Kidney (tissue), 14 donors: ENCODE data around the gene JARID2. TPM values are rescaled to one million over a fixed set of nuclear protein-coding genes. Genes with fewer than 3 reads are reported as not detected.

Experiments
- DNase-seq, 5 donors: peaks; one replicate each; pipeline ENCODE4 v3.0.0-alpha.2; 2013 to 2020
- FAIRE-seq: peaks from 2 replicates; lab custom pipeline; 2012; peaks lifted over from hg19 to GRCh38; lab: Jason Lieb, UNC
- H3K27ac ChIP-seq, 2 donors: one replicate each; pipeline ENCODE4 v1.7.0; 2013; ENCODE audit warnings: low read depth in 2 of 2, low read length in 2 of 2, inconsistent platforms in 1 of 2
- H3K27me3 ChIP-seq: one replicate; pipeline ENCODE4 v1.7.1; 2013; ENCODE audit warnings: low read length, inconsistent platforms; ENCODE audit not compliant: control insufficient read depth, insufficient read depth
- H3K36me3 ChIP-seq, 3 donors: one replicate each; pipeline versions ENCODE4 v1.7.0 to v1.7.1; 2013; ENCODE audit warnings: low read length in 3 of 3, control low read depth in 1 of 3, inconsistent platforms in 1 of 3; ENCODE audit not compliant: insufficient read depth in 3 of 3, control insufficient read depth in 2 of 3
- H3K4me1 ChIP-seq, 3 donors: one replicate each; pipeline versions ENCODE4 v1.7.0 to v1.7.1; 2013; ENCODE audit warnings: low read length in 3 of 3, inconsistent platforms in 1 of 3, low read depth in 1 of 3; ENCODE audit not compliant: control insufficient read depth in 2 of 3, insufficient read depth in 2 of 3
- H3K4me3 ChIP-seq, 3 donors: one replicate each; pipeline versions ENCODE4 v1.7.0 to v1.8.1; 2013; ENCODE audit warnings: low read length in 3 of 3, control low read depth in 1 of 3, inconsistent platforms in 1 of 3
- H3K9ac ChIP-seq, 3 donors: one replicate each; pipeline versions ENCODE4 v1.7.0 to v1.7.1; 2013; ENCODE audit warnings: low read length in 3 of 3, control low read depth in 1 of 3, inconsistent platforms in 1 of 3
- H3K9me3 ChIP-seq, 3 donors: one replicate each; pipeline versions ENCODE4 v1.7.0 to v1.7.1; 2013; ENCODE audit warnings: low read length in 3 of 3, control low read depth in 1 of 3, inconsistent platforms in 1 of 3; ENCODE audit not compliant: control insufficient read depth in 2 of 3, insufficient read depth in 1 of 3
- intact Hi-C: fragments of 100-400 bp; cut with DNase I; formaldehyde crosslinking; loops from one replicate; pipeline ENCODE4 v1.11.1; 2022
- polyA plus RNA-seq: library from polyadenylated mRNA; stranded (reverse); fragments of 350-450 nt; fragmentation: Illumina TruSeq; extraction: RNeasy Lipid Tissue Mini Kit (QIAGEN cat#74804); gene quantifications from one replicate; pipeline ENCODE4 v1.2.3, GENCODE V29; 2014; ENCODE audit warnings: low read depth, low replicate concordance; ENCODE audit not compliant: insufficient read depth
- total RNA-seq: library from RNA; stranded (reverse); fragmentation: NEBNext Ultra II Directional; extraction: Animal tissue kit (Norgen Biotek cat#: 25700); gene quantifications from one replicate; pipeline ENCODE4 v1.2.1, GENCODE V29; 2021
- TF ChIP-seq, protein P1 (sequence below): IDR thresholded peaks from 3 replicates; pipeline ENCODE4 v1.5.1; 2012; ENCODE audit warnings: mild to moderate bottlenecking, moderate library complexity, borderline replicate concordance; ENCODE audit not compliant: insufficient read depth; ENCODE audit errors: extremely low read depth
- donor health status: control.
- donor health status: control.
- donor health status: control.
- donor health status: control.
- donor health status: control.
- donor health status: DM: yes; HTN: yes; CAD: no.
- donor health status: Normal renal cell carcinoma (clear cell type).

JARID2 gene
- total and polyA plus RNA-seq, 2 donors from 2014 or later: 1.8 to 12.3 TPM

DNA sequence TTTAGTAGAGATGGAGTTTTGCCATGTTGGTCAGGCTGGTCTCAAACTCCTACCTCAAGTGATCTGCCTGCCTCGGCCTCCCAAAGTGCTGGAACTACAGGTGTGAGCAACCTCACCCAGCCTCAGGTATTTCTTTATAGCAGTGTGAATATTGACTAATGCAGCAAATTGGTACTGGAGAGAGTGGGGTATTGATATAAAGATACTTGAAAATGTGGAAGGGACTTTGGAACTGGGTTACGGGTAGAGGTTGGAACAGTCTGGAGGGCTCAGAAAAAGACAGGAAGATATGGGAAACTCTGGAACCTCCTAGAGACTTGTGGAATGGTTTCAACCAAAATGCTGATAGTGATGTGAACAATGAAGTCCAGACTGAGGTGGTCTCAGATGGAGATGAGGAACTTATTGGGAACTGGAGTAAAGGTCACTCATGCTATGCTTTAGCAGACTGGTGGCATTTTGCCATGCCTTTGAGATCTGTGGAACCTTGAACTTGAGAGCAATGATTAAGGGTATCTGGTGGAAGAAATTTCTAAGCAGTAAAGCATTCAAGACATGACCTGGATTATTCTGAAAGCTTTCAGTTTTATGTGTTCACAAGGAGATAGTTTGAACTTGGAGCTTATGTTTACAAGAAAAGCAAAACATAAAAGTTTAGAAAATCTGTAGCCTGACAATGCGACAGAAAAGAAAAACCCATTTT is 289.8 kb downstream of the JARID2 start:
- Histone ChIP-seq H3K27me3 (no peaks in the 10 kb centered on the region), H3K27ac (peak overlapping the region; percentile 71 to 74), H3K4me1 (peaks cover 0 to 18% (median 9%) of the 10 kb centered on the region in 3 donors), H3K36me3 (peaks cover 0 to 6% (median 4%) of the 10 kb centered on the region in 3 donors), H3K9ac (no peak overlapping the region), H3K4me3 (no peak overlapping the region), H3K9me3 (no peaks in the 10 kb centered on the region)
- intact Hi-C loops: no loop called here
- FAIRE-seq (no peak), DNase-seq (no peak)
- TF ChIP-seq, protein P1, sequence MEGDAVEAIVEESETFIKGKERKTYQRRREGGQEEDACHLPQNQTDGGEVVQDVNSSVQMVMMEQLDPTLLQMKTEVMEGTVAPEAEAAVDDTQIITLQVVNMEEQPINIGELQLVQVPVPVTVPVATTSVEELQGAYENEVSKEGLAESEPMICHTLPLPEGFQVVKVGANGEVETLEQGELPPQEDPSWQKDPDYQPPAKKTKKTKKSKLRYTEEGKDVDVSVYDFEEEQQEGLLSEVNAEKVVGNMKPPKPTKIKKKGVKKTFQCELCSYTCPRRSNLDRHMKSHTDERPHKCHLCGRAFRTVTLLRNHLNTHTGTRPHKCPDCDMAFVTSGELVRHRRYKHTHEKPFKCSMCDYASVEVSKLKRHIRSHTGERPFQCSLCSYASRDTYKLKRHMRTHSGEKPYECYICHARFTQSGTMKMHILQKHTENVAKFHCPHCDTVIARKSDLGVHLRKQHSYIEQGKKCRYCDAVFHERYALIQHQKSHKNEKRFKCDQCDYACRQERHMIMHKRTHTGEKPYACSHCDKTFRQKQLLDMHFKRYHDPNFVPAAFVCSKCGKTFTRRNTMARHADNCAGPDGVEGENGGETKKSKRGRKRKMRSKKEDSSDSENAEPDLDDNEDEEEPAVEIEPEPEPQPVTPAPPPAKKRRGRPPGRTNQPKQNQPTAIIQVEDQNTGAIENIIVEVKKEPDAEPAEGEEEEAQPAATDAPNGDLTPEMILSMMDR: no peak

DNA sequence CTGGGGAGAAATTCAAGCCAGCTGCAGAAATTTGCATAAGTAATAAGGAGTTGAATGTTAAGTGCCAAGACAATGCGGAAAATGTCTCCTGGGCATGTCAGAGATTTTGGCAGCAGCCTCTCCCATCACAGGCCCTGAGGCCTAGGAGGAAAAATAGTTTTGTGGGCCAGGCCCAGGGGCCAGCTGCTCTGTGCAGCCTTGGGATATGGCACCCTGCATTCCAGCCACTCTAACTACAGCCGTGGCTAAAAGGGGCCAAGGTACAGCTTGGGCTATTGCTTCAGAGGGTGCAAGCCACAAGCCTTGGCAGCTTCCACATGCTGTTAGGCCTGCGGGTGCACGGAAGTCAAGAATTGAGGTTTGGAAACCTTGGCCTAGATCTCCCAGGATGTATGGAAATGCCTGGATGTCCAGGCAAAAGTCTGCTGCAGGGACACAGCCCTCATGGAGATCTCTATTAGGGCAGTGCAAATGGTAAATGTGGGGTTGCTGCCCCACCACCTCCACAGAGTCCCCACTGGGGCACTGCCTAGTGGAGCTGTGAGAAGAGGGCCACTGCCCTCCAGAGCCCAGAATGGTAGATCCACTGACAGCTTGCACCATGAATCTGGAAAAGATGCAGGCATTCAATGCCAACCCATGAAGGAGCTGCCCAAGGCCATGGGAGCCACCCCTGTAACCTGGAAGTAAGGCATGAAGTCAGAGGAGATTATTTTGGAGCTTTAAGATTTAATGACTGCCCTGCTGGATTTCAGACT is 290.5 kb downstream of the JARID2 start:
- Histone ChIP-seq H3K27ac (peak overlapping the region; percentile 71 to 74), H3K9ac (no peak overlapping the region), H3K4me3 (no peak overlapping the region), H3K9me3 (no peaks in the 10 kb centered on the region), H3K4me1 (peaks cover 0 to 18% (median 9%) of the 10 kb centered on the region in 3 donors), H3K27me3 (no peaks in the 10 kb centered on the region), H3K36me3 (peaks cover 0 to 2% (median 0%) of the 10 kb centered on the region in 3 donors)
- DNase-seq (no peak), FAIRE-seq (no peak)
- intact Hi-C loops: no loop called here
- TF ChIP-seq, protein P1: no peak

DNA sequence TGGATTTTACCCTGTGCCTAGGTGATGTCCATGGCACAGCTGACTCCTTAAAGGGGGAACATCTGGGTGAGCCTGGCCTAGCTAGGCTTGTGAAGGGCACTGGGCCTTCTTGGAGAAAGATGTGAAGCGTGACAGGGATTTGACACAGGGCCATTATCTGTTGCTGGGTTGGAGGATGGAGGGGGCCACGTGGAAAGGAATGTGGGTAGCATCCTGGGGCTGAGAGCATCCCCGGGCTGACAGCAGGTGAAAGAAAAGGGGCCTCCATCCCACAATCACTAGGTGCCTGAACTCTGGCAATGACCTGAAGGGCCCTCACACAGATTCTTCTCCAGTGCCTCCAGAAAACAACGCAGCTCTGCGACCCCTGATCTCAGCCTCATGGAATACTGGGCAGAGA is 292.2 kb downstream of the JARID2 start:
- FAIRE-seq: no peak
- peaks cover 0 to 2% (median 0%) of the 10 kb centered on the region in 3 donors for H3K36me3 ChIP-seq
- peaks cover 0 to 18% (median 9%) of the 10 kb centered on the region in 3 donors for H3K4me1 ChIP-seq
- no peak overlapping the region for H3K9ac ChIP-seq
- TF ChIP-seq, protein P1: no peak
- no peak for DNase-seq
- H3K4me3 ChIP-seq: no peak overlapping the region
- H3K27me3 ChIP-seq: no peaks in the 10 kb centered on the region
- no peak overlapping the region for H3K27ac ChIP-seq
- intact Hi-C loops: no loop called here
- H3K9me3 ChIP-seq: no peaks in the 10 kb centered on the region
